Measurements from ENCODE around the gene ANGEL2. TPM values are rescaled to one million over a fixed set of nuclear protein-coding genes. Genes with fewer than 3 reads are reported as not detected.

ANGEL2 gene
- total and polyA plus RNA-seq, 11 donors = 9.2 to 26.6 (median 14.5) TPM

DNA sequence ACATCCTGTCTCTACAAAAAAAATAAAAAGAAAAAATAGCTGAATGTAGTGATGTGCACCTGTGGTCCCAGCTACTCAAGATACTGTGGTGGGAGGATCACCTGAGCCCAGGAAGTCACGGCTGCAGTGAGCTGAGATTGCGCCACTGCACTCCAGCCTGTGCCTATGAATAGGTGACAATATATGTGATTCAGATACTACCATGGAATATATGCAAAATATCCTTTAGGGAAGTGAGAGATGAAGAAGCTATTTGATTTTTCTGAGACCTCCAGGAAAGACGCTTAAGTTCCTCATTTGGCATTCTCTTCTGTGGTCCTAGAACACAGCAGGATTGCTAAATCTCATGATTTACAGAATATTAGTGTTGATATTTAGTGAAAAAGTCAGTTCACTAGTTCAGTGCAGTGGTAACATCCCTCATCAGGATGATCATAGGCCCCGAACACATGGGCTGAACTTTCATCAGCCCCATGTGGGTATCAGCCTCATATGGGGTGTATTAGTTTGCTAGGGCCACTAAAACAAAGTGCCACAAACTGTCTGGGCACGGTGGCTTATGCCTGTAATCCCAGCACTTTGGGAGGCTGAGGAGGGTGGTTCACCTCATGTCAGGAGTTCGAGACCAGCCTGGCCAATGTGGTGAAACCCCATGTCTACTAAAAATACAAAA, 71.3 kb downstream of the ANGEL2 start:
- intact Hi-C loops (cut with DNase I) = no loop called here
- ATAC-seq (no peak), DNase-seq (no peak)
- no peaks in the 10 kb centered on the region for H3K4me1 ChIP-seq
- 83 to 92% (median 89%) methylated on average over 6 of the region's 6 CpGs for WGBS, 4 donors
- H3K9me3 ChIP-seq = peaks cover 0 to 19% (median 9%) of the 10 kb centered on the region in 12 donors
- TF ChIP-seq, protein P1, sequence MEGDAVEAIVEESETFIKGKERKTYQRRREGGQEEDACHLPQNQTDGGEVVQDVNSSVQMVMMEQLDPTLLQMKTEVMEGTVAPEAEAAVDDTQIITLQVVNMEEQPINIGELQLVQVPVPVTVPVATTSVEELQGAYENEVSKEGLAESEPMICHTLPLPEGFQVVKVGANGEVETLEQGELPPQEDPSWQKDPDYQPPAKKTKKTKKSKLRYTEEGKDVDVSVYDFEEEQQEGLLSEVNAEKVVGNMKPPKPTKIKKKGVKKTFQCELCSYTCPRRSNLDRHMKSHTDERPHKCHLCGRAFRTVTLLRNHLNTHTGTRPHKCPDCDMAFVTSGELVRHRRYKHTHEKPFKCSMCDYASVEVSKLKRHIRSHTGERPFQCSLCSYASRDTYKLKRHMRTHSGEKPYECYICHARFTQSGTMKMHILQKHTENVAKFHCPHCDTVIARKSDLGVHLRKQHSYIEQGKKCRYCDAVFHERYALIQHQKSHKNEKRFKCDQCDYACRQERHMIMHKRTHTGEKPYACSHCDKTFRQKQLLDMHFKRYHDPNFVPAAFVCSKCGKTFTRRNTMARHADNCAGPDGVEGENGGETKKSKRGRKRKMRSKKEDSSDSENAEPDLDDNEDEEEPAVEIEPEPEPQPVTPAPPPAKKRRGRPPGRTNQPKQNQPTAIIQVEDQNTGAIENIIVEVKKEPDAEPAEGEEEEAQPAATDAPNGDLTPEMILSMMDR (IDR thresholded peaks at IDR 0.05) = no peak
- TF ChIP-seq POLR2A (IDR thresholded peaks at IDR 0.05) = no peak
- no peak overlapping the region for H3K4me3 ChIP-seq
- no peak overlapping the region for H3K27ac ChIP-seq
- H3K36me3 ChIP-seq = no peaks in the 10 kb centered on the region
- H3K27me3 ChIP-seq = peaks cover 0 to 10% (median 0%) of the 10 kb centered on the region in 9 donors

DNA sequence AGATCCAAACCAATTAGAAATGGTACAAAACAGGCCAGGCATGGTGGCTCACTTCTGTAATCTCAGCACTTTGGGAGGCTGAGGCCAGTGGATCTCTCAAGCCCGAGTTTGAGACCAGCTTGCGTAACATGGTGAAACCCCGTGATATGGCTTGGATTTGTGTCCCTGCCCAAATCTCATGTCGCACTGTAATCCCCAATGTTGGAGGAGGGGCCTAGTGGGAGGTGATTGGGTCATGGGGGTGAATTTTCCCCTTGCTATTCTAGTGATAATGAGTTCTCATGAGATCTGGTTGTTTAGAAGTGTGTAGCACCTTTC, 72.3 kb downstream of the ANGEL2 start:
- Histone ChIP-seq H3K36me3 (no peaks in the 10 kb centered on the region), H3K27me3 (peaks cover 0 to 2% (median 0%) of the 10 kb centered on the region in 9 donors), H3K4me1 (no peaks in the 10 kb centered on the region), H3K4me3 (no peak overlapping the region), H3K27ac (no peak overlapping the region), H3K9me3 (peaks cover 0 to 20% (median 9%) of the 10 kb centered on the region in 12 donors)
- no peak for ATAC-seq
- intact Hi-C loops (cut with DNase I) = no loop called here
- TF ChIP-seq POLR2A (IDR thresholded peaks at IDR 0.05) = no peak
- TF ChIP-seq, protein P1 (IDR thresholded peaks at IDR 0.05) = no peak
- DNase-seq = no peak
- WGBS, 4 donors = 76 to 88% (median 86%) methylated on average over 4 of the region's 4 CpGs

DNA sequence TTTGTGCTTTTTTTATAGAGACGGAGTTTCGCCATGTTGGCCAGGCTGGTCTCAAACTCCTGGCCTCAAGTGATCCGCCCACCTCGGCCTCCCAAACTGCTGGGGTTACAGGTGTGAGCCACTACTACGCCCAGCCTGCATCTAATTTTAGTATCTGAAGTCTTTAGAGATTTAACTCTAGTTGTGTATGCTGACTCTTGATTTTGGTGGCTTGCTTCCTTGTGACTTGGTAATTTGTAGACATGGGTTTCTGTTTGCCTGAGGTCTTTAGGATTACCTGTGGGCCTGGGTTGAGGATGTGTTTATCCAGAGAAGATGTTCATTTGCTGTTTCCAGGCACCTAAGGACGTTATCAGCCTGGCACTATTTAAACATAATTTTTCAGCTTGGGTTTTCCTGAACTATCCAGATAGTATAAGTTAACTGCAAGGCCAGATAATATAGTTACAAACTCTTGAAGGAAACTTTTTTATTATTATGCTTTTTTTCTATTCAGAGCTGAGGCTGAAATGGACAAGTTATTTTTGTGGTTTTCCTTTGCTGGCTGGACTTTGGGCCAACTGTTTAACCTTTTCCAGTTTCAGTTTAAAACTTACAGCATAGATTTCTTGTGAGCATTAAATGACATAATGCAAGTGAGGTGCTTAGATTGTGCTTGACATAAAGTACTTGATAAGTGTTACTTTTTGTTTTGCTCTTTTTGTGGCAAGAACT, 72.8 kb downstream of the ANGEL2 start:
- intact Hi-C loops (cut with DNase I) = no loop called here
- TF ChIP-seq, protein P1 (IDR thresholded peaks at IDR 0.05) = no peak
- no peak for TF ChIP-seq POLR2A (IDR thresholded peaks at IDR 0.05)
- ATAC-seq (no peak), DNase-seq (no peak)
- Histone ChIP-seq H3K27me3 (no peaks in the 10 kb centered on the region), H3K27ac (no peak overlapping the region), H3K4me1 (no peaks in the 10 kb centered on the region), H3K9me3 (peaks cover 0 to 20% (median 9%) of the 10 kb centered on the region in 12 donors), H3K4me3 (no peak overlapping the region), H3K36me3 (no peaks in the 10 kb centered on the region)
- 82 to 86% (median 84%) methylated on average over 6 of the region's 6 CpGs for WGBS, 4 donors

Other genes with a start within 250 kb of the ANGEL2 start
- gene NSL1, start 224.1 kb downstream of the ANGEL2 start, total RNA-seq = 10 to 100 TPM; 22.6 to 33.3 (median 24.9) TPM
- gene NSL1, start 224.1 kb downstream of the ANGEL2 start, polyA plus RNA-seq = 10 to 100 TPM in 1 of 2 donors, 1 to 10 TPM in 1; 9.8 to 38.0 TPM
- gene TATDN3, start 224.0 kb downstream of the ANGEL2 start, total RNA-seq = 10 to 100 TPM; 20.2 to 30.3 (median 24.7) TPM
- gene TATDN3, start 224.0 kb downstream of the ANGEL2 start, polyA plus RNA-seq = 10 to 100 TPM; 18.2 to 24.1 TPM
- gene SPATA45, start 168.2 kb downstream of the ANGEL2 start, total RNA-seq = not detected
- not detected for gene SPATA45, start 168.2 kb downstream of the ANGEL2 start, polyA plus RNA-seq
- 1 to 10 TPM in 7 of 9 donors, under 1 TPM in 2; 0.44 to 3.0 (median 2.4) TPM for gene FLVCR1, start 157.6 kb downstream of the ANGEL2 start, total RNA-seq
- gene FLVCR1, start 157.6 kb downstream of the ANGEL2 start, polyA plus RNA-seq = 1 to 10 TPM in 1 of 2 donors, under 1 TPM in 1; 0.84 to 2.5 TPM
- gene VASH2, start 65.3 kb downstream of the ANGEL2 start, total RNA-seq = 1 to 10 TPM in 1 of 9 donors, under 1 TPM in 7, not detected in 1; 0.20 to 2.6 (median 0.63) TPM
- gene VASH2, start 65.3 kb downstream of the ANGEL2 start, polyA plus RNA-seq = under 1 TPM; 0.19 to 0.51 TPM
- gene RPS6KC1, start 35.4 kb upstream of the ANGEL2 start, total RNA-seq = 10 to 100 TPM in 6 of 9 donors, 1 to 10 TPM in 3; 8.3 to 15.6 (median 10.9) TPM
- gene RPS6KC1, start 35.4 kb upstream of the ANGEL2 start, polyA plus RNA-seq = 10 to 100 TPM in 1 of 2 donors, 1 to 10 TPM in 1; 3.0 to 10.1 TPM

All from heart left ventricle (tissue), 16 donors.